NCI-H2081 treated with DMSO at 0.1 percent for 48 hours (cell line): ENCODE results near the gene UBASH3B.
"Not testable (repeated sequence)": the region's sequence is repeated elsewhere in the genome, so short reads cannot be mapped to it uniquely, and the experiment has no call there.

ENCODE experiments used
- DNase-seq: peaks from one replicate; lab custom pipeline; 2025; lab: John Stamatoyannopoulos, UW

The UBASH3B gene

DNA sequence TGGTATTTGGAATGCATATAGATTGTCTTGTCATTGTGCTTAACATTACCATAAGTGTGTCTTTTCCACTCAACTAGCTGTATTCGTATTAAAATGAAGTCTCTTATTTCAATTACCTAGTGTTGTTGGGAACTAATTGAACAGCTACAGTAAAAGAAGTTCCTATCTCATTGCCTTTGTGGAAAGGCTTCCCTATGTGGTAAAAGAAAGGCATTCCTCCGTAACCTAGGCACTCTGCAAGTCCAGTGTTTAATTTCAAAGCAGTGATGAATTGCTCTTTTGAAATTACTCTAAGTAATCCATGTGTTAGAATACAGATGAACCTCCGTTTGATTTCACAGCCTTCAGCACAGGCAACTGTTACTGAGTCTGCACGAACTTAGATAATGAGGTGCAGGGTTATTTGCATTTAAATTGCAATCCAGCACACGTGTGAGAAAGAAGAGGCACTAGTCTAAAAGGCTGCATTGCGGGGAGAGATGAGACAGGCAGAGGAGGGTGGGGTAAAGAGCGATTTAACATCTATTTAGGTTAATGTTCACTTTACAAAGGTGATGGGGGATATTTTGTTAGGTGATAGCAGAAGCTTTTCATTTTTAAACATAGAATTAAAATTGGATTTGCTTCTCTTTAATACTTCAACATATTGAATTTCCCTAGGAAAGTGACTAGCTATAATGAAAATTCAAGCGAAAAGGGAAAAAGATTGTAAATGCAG lies 157.8 kb downstream of the UBASH3B start:
- DNase-seq: no peak

GRCh38 chr11:122813894-122814270 lies 158.4 kb downstream of the UBASH3B start:
- no peak for DNase-seq

GRCh38 chr11:122814401-122814800 lies 158.9 kb downstream of the UBASH3B start:
- DNase-seq: no peak

GRCh38 chr11:122815900-122816299 lies 160.4 kb downstream of the UBASH3B start:
- DNase-seq: no peak

DNA sequence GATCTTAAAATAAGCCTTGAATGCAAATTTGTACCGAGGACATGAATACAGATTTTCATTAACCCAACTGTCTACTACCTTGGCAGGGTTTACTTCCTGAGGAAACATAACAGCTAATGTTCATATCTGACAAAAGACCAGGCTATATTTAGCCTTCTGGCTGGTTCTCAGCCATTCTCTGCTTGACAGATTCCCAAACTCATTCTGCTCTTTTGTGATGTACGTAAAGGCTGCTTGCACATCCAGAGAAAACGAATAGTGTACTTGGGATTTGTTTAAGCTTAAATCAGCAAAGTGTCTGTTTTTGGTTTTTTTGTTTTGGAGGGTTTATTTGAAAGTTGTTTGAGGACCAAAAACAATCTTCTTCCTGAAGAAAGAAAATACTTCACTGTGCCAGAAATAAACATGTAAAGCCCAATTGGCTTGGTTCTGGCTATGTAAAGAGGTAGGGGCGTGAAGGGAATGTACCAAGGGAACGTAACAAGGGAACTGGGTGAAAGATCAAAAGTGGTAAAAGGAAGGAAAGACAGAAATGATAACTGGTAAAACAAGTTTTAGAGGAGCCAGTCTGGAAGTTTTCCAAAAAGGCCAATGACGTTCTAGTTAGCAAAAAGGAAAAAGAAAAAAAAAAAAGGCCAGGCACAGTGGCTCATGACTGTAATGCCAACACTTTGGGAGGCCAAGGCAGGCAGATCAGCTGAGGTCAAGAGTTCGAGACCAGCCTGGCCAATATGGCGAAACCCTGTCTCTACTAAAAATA lies 161.4 kb downstream of the UBASH3B start:
- DNase-seq: no peak

GRCh38 chr11:122820158-122820557 lies 164.6 kb downstream of the UBASH3B start:
- no peak for DNase-seq

- DNase-seq: no peak
Observed at GRCh38 chr11:122821169-122821568, 165.6 kb downstream of the UBASH3B start.

DNA sequence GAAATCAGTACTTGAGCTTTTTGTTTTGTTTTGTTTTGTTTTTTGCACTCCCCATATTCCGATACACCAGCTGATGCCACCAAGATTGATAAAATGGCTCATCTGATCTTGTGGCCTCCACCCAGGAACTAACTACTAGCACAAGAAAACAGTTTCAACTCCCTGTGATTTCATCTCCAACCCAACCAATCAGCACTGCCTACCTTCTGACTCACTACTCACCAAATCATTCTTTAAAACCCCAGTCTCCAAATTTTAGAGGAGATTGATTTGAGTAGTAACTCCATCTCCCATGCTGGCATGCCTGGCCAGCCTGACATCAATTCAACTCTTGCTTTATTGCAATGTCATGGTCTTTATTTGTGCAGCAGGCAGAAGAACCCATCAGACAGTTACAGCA lies 166.7 kb downstream of the UBASH3B start:
- no peak for DNase-seq

GRCh38 chr11:122823564-122823963 lies 168.0 kb downstream of the UBASH3B start:
- no peak for DNase-seq

- DNase-seq: not testable (repeated sequence)
Observed at GRCh38 chr11:122829371-122829770, 173.8 kb downstream of the UBASH3B start.

DNA sequence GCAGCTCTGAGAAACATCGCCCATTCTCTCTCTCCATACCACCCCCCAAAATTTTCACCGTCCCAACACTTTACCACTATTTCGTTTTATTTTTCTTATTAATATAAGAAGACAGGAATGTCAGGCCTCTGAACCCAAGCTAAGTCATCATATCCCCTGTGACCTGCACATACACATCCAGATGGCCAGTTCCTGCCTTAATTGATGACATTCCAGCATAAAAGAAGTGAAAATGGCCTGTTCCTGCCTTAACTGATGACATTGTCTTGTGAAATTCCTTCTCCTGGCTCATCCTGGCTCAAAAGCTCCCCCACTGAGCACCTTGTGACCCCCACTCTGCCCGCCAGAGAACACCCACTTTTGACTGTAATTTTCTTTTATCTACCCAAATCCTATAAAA lies 176.8 kb downstream of the UBASH3B start:
- not testable (repeated sequence) for DNase-seq

- DNase-seq: no peak
Observed at GRCh38 chr11:122832721-122833470, 177.4 kb downstream of the UBASH3B start.

GRCh38 chr11:122833846-122834464 lies 178.4 kb downstream of the UBASH3B start:
- no peak for DNase-seq

DNA sequence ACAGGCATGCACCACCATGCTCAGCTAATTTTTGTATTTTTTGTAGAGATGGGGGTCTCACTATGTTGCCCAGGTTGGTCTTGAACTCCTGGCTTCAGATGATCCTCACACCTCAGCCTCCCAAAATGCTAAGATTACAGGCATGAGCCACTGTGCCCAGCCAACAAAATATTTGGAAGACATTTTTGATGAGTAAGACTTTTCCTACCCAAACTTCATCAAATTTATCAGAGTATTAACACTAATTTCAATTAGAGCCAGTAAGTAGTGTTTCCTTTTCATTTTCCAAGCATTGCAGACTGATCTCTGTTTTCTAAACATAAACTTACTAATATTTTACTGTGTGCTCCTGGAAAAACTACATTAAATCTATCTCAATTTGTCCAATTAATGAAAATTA lies 181.4 kb downstream of the UBASH3B start:
- DNase-seq: no peak

GRCh38 chr11:122837528-122838346 lies 182.2 kb downstream of the UBASH3B start:
- DNase-seq: no peak

DNA sequence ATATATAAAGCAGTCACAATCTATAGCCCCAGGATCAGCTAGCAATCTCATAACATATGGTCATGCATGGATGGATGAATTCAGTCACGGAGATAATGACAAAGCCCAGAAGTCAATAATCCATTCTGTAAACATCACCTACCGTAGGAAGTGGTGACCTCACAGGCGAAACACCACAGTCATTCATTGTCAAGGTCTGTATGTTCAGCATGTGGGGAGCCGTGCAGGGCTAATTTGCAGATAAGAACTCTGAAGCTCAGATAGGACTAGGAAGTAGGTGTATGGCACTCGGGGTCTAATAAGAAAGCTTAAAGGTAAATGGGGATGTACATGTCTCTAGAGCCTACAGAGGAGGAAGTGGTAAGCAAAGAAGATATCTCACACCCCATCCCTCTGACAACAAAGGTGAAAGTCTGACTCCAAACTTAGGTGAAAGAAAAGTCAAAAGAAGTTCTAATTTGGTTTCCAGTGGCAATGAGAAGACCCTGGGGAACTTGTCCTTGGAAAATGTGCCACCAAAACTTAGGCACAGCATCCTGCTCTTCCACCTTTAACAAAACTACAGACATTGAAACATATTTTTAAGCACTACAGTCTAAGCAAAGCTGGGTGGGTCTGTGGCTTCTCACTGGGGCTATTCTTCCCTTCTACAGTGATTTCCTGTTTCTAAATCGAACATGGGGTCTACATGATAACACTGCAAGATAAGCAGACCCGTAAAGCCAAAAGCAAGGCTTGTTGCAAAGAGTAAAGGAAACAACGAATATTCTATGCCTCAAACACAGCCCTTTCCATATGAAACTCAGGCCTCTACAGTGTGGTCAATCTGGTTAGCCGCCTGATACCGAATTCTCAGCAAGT lies 188.0 kb downstream of the UBASH3B start:
- peak; percentile 58 for DNase-seq

DNA sequence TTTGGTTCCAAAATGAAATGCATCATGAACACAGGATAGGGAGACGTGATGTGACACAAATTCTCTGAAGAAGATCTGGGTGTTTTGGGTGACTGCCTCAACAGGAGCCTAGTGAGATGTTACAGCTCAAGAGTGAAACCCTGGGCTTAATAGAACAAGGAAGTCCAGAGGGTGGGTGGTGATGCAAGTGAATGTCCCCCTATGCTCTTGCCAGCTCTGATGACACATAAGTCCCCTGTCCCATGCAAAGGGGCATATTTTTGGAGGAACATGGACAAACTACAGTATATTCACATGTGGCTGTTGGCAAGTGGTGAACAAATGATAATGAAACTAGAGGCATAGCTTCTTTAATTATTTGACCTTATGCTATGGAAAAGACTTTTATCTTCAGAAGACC lies 191.9 kb downstream of the UBASH3B start:
- no peak for DNase-seq

GRCh38 chr11:122848186-122848585 lies 192.7 kb downstream of the UBASH3B start:
- DNase-seq: no peak

GRCh38 chr11:122850076-122850631 lies 194.6 kb downstream of the UBASH3B start:
- no peak for DNase-seq

GRCh38 chr11:122851366-122851966 lies 195.9 kb downstream of the UBASH3B start:
- DNase-seq: no peak
